KMS-11 (cell line): Measurements from ENCODE around the gene TMEM245.

ENCODE experiments used
- H2AFZ ChIP-seq: fragments of 200-600 bp; sonication (generic); 2 replicates; pipeline ENCODE4 v1.6.1; 2016; ENCODE audit warnings: antibody characterized with exemption, mixed run types, low read depth
- H3K27ac ChIP-seq: fragments of 200-600 bp; sonication (generic); 2 replicates; pipeline ENCODE4 v1.6.1; 2016; ENCODE audit warnings: mild to moderate bottlenecking, mixed run types
- H3K27me3 ChIP-seq: fragments of 200-600 bp; sonication (generic); 2 replicates; pipeline ENCODE4 v1.6.1; 2017; ENCODE audit warnings: mild to moderate bottlenecking, low read depth, mixed run types, moderate library complexity; ENCODE audit not compliant: insufficient read depth
- H3K36me3 ChIP-seq: fragments of 200-600 bp; sonication (generic); 2 replicates; pipeline ENCODE4 v1.6.1; 2017; ENCODE audit warnings: mild to moderate bottlenecking, mixed run types; ENCODE audit not compliant: insufficient read depth
- H3K4me1 ChIP-seq: fragments of 200-600 bp; sonication (generic); 2 replicates; pipeline ENCODE4 v1.6.1; 2016; ENCODE audit warnings: mild to moderate bottlenecking, low read depth, mixed run types; ENCODE audit not compliant: poor library complexity, severe bottlenecking
- H3K4me2 ChIP-seq: fragments of 200-600 bp; sonication (generic); 2 replicates; pipeline ENCODE4 v1.7.0; 2016; ENCODE audit warnings: mild to moderate bottlenecking, mixed run types
- H3K4me3 ChIP-seq: fragments of 200-600 bp; sonication (generic); IDR thresholded peaks from 2 replicates; pipeline ENCODE4 v1.6.1; 2017; ENCODE audit warnings: low read depth, low read length, mixed read lengths; ENCODE audit not compliant: insufficient read depth
- H3K79me2 ChIP-seq: fragments of 200-600 bp; sonication (generic); 2 replicates; pipeline ENCODE4 v1.6.1; 2016; ENCODE audit warnings: low read depth, mixed run types; ENCODE audit not compliant: insufficient read depth
- H3K9ac ChIP-seq: fragments of 200-600 bp; sonication (generic); 2 replicates; pipeline ENCODE4 v1.6.1; 2016; ENCODE audit warnings: mild to moderate bottlenecking, mixed run types
- H4K20me1 ChIP-seq: fragments of 200-600 bp; sonication (generic); 2 replicates; pipeline ENCODE4 v1.6.1; 2016; ENCODE audit warnings: mild to moderate bottlenecking, mixed run types; ENCODE audit not compliant: insufficient read depth
- CTCF ChIP-seq: fragments of 200-600 bp; sonication (generic); conservative IDR thresholded peaks from 2 replicates; pipeline ENCODE4 v1.6.1; 2017; ENCODE audit warnings: low read depth, mild to moderate bottlenecking, antibody characterized with exemption, low read length, moderate library complexity, mixed read lengths

Gene TMEM245

GRCh38 chr9:109037946-109038715 lies 81.6 kb downstream of the TMEM245 start:
- Histone ChIP-seq H3K36me3 (no peaks in the 10 kb centered on the region), H4K20me1 (no peaks in the 10 kb centered on the region), H3K4me1 (no peaks in the 10 kb centered on the region), H2AFZ (no peak overlapping the region), H3K79me2 (no peaks in the 10 kb centered on the region), H3K27me3 (no peaks in the 10 kb centered on the region), H3K9ac (no peak overlapping the region), H3K27ac (no peak overlapping the region), H3K4me2 (no peak overlapping the region), H3K4me3 (no peak overlapping the region)
- no peak for TF ChIP-seq CTCF

- Histone ChIP-seq H3K4me1 (no peaks in the 10 kb centered on the region), H3K36me3 (no peaks in the 10 kb centered on the region), H3K79me2 (no peaks in the 10 kb centered on the region), H3K4me2 (no peak overlapping the region), H3K9ac (no peak overlapping the region), H3K27me3 (no peaks in the 10 kb centered on the region), H3K27ac (no peak overlapping the region), H2AFZ (no peak overlapping the region), H4K20me1 (no peaks in the 10 kb centered on the region), H3K4me3 (no peak overlapping the region)
- no peak for TF ChIP-seq CTCF
Measured at GRCh38 chr9:109036744-109037680, 82.7 kb downstream of the TMEM245 start.

- Histone ChIP-seq H3K4me1 (no peaks in the 10 kb centered on the region), H3K27ac (no peak overlapping the region), H4K20me1 (no peaks in the 10 kb centered on the region), H3K79me2 (no peaks in the 10 kb centered on the region), H3K27me3 (no peaks in the 10 kb centered on the region), H3K36me3 (no peaks in the 10 kb centered on the region), H3K4me2 (no peak overlapping the region), H2AFZ (no peak overlapping the region), H3K9ac (no peak overlapping the region), H3K4me3 (no peak overlapping the region)
- TF ChIP-seq CTCF: no peak
Measured at GRCh38 chr9:109035684-109036423, 83.9 kb downstream of the TMEM245 start.

- no peak overlapping the region for H3K9ac ChIP-seq
- no peaks in the 10 kb centered on the region for H3K4me1 ChIP-seq
Measured at GRCh38 chr9:109033941-109034700, 85.6 kb downstream of the TMEM245 start.

More at GRCh38 chr9:109033941-109034700, 85.6 kb downstream of the TMEM245 start:
- Histone ChIP-seq H3K27ac (no peak overlapping the region), H3K4me2 (no peak overlapping the region), H2AFZ (no peak overlapping the region), H3K79me2 (no peaks in the 10 kb centered on the region), H3K4me3 (no peak overlapping the region), H3K27me3 (no peaks in the 10 kb centered on the region), H4K20me1 (no peaks in the 10 kb centered on the region), H3K36me3 (no peaks in the 10 kb centered on the region; the same call in 1 of the 2 replicates)
- no peak for TF ChIP-seq CTCF
